Hepatocyte (in vitro differentiated cells): ENCODE measurements around the gene DAAM1.

Experiments
- EZH2 ChIP-seq: fragments of 200-600 bp; sonication (generic); IDR thresholded peaks from 2 replicates; pipeline ENCODE4 v1.6.1; 2016; ENCODE audit warnings: antibody characterized with exemption, mild to moderate bottlenecking, borderline replicate concordance
- EZH2phosphoT487 ChIP-seq: fragments of 200-600 bp; sonication (generic); IDR thresholded peaks from one replicate; pipeline ENCODE4 v1.6.1; 2018; ENCODE audit warnings: antibody characterized with exemption, mild to moderate bottlenecking, low read depth, moderate library complexity; ENCODE audit not compliant: unreplicated experiment, severe bottlenecking
- TF ChIP-seq, protein P1 (sequence below): fragments of 200-600 bp; sonication (generic); IDR thresholded peaks from 2 replicates; pipeline ENCODE4 v1.5.1; 2016; ENCODE audit warnings: antibody characterized with exemption, mild to moderate bottlenecking; ENCODE audit not compliant: poor library complexity

DNA sequence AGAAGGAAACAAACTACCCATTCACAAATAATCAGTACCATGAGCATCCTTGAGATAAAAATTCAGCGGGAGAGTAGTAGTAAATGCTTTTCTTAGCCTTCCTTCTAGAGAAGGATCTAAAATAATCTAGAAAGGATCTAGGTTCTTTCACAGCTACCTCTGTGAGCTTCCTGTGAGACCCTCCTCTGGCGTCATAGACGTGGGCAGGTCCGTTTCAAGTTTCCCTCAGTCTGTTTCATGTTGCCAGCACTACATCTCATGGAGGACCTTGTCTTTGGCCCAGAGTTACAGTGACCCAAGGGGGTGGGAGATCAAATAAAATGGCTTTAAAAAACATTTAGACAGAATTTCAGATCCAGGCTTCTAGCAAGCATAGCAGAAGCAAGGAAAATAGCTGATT lies 13.6 kb downstream of the DAAM1 start:
- TF ChIP-seq, protein P1, sequence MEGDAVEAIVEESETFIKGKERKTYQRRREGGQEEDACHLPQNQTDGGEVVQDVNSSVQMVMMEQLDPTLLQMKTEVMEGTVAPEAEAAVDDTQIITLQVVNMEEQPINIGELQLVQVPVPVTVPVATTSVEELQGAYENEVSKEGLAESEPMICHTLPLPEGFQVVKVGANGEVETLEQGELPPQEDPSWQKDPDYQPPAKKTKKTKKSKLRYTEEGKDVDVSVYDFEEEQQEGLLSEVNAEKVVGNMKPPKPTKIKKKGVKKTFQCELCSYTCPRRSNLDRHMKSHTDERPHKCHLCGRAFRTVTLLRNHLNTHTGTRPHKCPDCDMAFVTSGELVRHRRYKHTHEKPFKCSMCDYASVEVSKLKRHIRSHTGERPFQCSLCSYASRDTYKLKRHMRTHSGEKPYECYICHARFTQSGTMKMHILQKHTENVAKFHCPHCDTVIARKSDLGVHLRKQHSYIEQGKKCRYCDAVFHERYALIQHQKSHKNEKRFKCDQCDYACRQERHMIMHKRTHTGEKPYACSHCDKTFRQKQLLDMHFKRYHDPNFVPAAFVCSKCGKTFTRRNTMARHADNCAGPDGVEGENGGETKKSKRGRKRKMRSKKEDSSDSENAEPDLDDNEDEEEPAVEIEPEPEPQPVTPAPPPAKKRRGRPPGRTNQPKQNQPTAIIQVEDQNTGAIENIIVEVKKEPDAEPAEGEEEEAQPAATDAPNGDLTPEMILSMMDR: no peak
- TF ChIP-seq EZH2phosphoT487 (no peak), EZH2 (no peak)
